Activated CD8-positive, alpha-beta memory T cell treated with anti-CD3 and anti-CD28 coated beads for 36 hours (primary cell): ENCODE data around the gene TMEM139. TPM values are rescaled to one million over a fixed set of nuclear protein-coding genes. Genes with fewer than 3 reads are reported as not detected.

Source experiments
- CTCF ChIA-PET: fragments of 350-600 bp; sonication (Branson Sonifier 250); formaldehyde crosslinking; loops from one replicate; lab custom pipeline; 2021; ENCODE audit warnings: antibody characterized with exemption; lab: Charles Lee
- POLR2A ChIA-PET: fragments of 350-600 bp; sonication (Branson Sonifier 250); formaldehyde crosslinking; loops from one replicate; lab custom pipeline; 2021; ENCODE audit warnings: antibody characterized with exemption; lab: Charles Lee
- total RNA-seq, 2 experiments: library from RNA; stranded (reverse); gene quantifications; one replicate each; pipeline ENCODE4 v1.2.3, GENCODE V29; 2021

The TMEM139 gene
- total RNA-seq, 2 experiments from 2014 or later: 0.52 to 0.80 TPM

DNA sequence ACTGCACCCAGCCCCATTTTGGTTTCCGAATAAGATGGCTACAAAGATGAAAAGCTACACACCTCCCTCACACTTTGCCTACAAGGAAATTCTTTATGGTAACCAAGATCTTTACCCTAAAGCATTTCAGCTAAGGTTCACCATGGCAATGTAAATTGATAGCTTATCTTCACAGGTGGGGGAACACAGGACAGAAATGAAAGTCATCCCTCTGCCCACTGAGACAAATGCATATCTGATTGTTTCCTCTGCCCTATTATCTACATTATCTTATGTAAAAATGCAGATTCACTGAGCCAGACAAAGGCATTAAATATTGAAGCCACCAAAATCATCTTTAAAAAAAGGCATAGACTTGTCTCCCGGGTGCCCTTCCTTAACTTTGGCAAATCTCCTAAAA is 3.2 kb upstream of the TMEM139 start:
- ChIA-PET POLR2A (no interaction called here), CTCF (interaction anchor here (0.7 to 2.7 kb wide), 2 partner anchors 41 to 136 kb away, joined by 3 to 9 read pairs; no protein-coding TSS in a partner anchor)

- CTCF ChIA-PET: interaction anchor here (0.7 kb wide), 1 partner anchor 135 kb away, joined by 3 read pairs; no protein-coding TSS in a partner anchor
- POLR2A ChIA-PET: no interaction called here
These were observed 2.6 kb upstream of the TMEM139 start for GRCh38 chr7:143282124-143282523.

DNA sequence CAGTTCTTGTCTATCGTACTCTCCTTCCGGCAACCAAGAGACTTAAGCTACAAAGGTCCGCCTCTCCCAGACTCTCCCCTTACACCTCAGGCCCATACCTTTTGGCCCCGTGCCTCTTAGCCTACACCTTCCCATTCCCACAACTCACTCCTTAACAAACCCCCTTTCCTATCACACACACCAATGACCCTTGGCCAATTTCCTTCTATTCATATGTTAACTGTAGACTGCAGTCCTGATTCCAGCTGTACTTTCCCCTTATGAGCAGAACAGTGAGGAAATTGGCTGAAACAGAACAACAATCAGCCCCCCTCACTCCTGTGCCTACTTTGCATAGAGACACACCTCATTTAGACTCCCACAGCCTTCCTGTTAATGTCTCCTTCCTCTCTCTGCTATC is 1.4 kb upstream of the TMEM139 start:
- ChIA-PET CTCF (interaction anchor here (0.5 to 1.4 kb wide), 4 partner anchors 16 to 52 kb away, joined by 3 to 4 read pairs (median 3); no protein-coding TSS in a partner anchor), POLR2A (no interaction called here)

GRCh38 chr7:143285470-143285778 is 666 bp downstream of the TMEM139 start:
- CTCF ChIA-PET: no interaction called here

DNA sequence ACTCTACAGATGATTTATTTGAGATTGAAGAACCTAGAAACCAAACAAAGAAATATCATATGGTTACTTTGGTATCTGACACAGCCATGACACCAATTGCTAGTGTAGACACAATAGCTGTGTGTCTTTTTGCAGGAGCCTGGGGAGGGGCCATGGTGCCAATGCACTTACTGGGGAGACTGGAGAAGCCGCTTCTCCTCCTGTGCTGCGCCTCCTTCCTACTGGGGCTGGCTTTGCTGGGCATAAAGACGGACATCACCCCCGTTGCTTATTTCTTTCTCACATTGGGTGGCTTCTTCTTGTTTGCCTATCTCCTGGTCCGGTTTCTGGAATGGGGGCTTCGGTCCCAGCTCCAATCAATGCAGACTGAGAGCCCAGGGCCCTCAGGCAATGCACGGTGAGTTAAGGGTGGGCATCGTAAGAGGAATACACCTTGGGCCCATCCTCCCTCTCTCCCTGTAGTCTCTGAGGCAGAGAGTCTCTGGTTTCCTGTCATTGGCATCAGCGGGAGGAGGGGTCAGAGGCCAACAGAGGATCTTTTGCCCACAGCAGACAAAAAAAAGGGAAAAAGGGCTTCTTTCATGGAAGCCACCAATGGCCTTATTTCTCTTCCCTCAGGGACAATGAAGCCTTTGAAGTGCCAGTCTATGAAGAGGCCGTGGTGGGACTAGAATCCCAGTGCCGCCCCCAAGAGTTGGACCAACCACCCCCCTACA is 1.2 kb downstream of the TMEM139 start:
- ChIA-PET POLR2A (no interaction called here), CTCF (no interaction called here)

More at GRCh38 chr7:143285470-143285778, 666 bp downstream of the TMEM139 start:
- POLR2A ChIA-PET: no interaction called here

DNA sequence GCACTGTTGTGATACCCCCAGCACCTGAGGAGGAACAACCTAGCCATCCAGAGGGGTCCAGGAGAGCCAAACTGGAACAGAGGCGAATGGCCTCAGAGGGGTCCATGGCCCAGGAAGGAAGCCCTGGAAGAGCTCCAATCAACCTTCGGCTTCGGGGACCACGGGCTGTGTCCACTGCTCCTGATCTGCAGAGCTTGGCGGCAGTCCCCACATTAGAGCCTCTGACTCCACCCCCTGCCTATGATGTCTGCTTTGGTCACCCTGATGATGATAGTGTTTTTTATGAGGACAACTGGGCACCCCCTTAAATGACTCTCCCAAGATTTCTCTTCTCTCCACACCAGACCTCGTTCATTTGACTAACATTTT is 1.7 kb downstream of the TMEM139 start:
- ChIA-PET CTCF (interaction anchor here (1.7 to 2.4 kb wide), 3 partner anchors 8 to 94 kb away, joined by 4 to 14 read pairs (median 7); no protein-coding TSS in a partner anchor), POLR2A (no interaction called here)

DNA sequence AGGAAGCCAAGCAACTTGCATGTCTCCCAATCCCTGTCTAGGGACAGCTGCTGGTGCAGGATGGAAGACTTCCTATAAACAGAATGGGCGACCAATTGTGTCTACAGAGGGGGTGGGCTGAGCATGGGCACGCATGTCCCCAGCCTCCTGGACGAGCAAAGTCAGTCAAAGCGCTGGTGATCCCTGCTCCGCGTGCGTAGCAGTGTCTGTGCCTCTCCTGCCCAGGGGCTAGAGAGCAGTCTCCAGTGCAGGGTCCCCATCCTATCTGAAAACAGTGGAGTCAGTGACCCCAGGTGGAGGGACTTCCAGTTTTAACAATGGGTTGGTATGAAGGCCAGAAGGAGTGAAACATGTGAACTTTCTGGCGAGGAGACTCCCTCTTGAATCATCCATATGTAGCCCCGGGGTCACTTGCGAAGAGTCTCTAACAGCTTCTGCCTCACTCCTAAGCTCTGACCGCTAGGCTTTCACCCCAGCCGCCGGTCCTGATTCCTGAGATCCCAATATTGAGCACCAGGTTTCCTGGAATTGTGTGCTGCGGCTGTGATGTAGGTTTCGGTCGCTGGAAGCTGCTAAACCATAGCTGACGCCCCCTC is 2.7 kb downstream of the TMEM139 start:
- POLR2A ChIA-PET: interaction anchor here (0.6 to 2.1 kb wide), 8 partner anchors 8 to 88 kb away, joined by 3 to 14 read pairs (median 4); partner anchors contain the start of gene GSTK1
- CTCF ChIA-PET: interaction anchor here (0.9 to 2.4 kb wide), 8 partner anchors 9 to 93 kb away, joined by 3 to 14 read pairs (median 3); no protein-coding TSS in a partner anchor

DNA sequence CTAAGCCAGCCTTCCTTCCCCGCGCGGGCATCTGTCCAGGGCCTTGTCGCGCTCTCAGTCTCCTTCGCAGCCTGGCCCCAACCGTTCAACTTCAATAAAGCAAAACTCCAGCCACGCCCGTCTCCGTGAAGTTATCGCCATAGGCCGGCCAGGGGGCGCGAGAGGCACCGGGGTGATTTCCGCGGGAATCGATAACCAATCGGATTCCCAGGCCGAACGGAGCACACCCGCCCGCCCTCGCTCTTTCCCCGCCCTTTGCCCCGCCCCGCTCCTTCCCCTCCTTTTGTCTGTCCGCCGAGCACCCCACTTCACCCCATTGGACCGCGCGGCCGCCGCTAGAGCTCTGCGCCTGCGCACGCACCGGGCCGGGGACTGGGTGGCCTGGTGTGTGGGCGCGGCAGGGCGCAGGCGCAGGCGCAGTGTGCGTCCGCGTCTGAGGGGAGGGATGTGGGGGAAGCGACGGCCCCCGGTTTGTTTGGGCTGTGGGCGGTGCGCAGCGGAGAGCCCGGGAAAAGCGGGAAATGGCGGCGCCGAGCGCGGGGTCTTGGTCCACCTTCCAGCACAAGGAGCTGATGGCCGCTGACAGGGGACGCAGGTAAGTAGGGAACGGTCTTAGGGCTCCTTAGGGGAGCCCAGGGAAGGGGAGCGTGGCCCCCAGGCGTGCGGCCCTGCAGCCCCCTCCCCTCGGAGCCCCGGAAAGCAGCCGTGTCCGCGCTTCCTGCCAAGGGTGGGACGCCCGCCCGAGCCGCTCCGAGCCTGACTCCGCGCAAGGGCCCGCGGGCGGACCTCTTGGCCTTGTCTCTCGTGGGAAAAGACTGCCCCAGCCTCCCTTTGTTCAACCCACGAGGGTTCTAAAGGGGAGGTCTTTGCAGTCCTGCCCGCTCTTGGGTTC is 3.4 kb downstream of the TMEM139 start, which contains the start of gene CASP2:
Gene CASP2 (plus strand): TSS at position 417 of the 892 bp plus-strand sequence. CDS start 105 bp downstream, at position 522.
- ChIA-PET POLR2A (interaction anchor here (0.6 to 2.1 kb wide), 9 partner anchors 8 to 87 kb away, joined by 3 to 14 read pairs (median 4); partner anchors contain the start of gene GSTK1), CTCF (interaction anchor here (0.6 to 2.4 kb wide), 9 partner anchors 8 to 92 kb away, joined by 3 to 14 read pairs (median 3); no protein-coding TSS in a partner anchor)

- ChIA-PET CTCF (interaction anchor here (1.1 to 2.4 kb wide), 6 partner anchors 10 to 49 kb away, joined by 3 to 14 read pairs (median 4); partner anchors contain the start of gene GSTK1), POLR2A (interaction anchor here (1.2 to 2.1 kb wide), 3 partner anchors 9 to 26 kb away, joined by 4 to 14 read pairs (median 6); partner anchors contain the start of gene GSTK1)
These were observed 4.1 kb downstream of the TMEM139 start for GRCh38 chr7:143288836-143289235.

DNA sequence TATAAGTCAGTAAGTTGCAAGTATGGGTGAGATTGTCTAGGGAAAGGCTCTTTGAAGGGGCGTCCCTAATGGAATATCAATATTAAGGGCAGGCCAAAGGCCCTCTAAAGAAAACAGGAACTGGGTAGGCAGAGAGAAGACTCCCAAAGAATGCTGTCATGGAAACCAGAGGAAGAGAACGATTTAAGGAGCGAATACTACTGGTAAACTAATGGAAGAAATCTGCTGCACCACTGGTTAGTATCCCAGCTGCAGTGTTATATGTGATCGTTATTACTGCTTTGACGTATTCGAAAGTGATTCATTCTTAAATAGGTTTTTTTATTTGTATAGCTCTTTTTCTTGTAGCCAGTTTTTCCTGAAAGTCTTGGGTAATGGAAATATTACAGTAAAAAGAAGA is 4.7 kb downstream of the TMEM139 start:
- ChIA-PET POLR2A (interaction anchor here (0.7 to 1.4 kb wide), 5 partner anchors 13 to 396 kb away, joined by 3 to 11 read pairs (median 5); no protein-coding TSS in a partner anchor), CTCF (interaction anchor here (1.0 to 2.6 kb wide), 8 partner anchors 10 to 91 kb away, joined by 3 to 12 read pairs (median 4); partner anchors contain the start of gene GSTK1)

DNA sequence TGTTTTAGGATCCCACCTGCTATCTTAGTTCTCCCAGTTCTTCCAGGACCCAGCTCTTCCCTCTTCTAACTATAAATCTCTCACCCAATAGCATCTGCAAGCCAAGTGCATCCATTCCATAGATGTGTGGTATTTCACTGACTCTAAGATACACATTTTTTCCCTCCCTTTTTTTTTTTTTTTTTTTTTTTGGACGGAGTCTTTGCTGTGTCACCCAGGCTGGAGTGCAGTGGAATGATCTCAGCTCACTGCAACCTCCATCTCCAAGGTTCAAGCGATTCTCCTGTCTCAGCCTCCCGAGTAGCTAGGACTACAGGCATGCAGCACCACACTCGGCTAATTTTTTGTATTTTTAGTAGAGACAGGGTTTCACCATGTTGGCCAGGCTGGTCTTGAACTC is 5.1 kb downstream of the TMEM139 start:
- CTCF ChIA-PET: interaction anchor here (1.0 to 2.6 kb wide), 8 partner anchors 10 to 91 kb away, joined by 3 to 12 read pairs (median 4); partner anchors contain the start of gene GSTK1
- POLR2A ChIA-PET: interaction anchor here (0.7 to 1.4 kb wide), 5 partner anchors 14 to 397 kb away, joined by 3 to 11 read pairs (median 5); no protein-coding TSS in a partner anchor

DNA sequence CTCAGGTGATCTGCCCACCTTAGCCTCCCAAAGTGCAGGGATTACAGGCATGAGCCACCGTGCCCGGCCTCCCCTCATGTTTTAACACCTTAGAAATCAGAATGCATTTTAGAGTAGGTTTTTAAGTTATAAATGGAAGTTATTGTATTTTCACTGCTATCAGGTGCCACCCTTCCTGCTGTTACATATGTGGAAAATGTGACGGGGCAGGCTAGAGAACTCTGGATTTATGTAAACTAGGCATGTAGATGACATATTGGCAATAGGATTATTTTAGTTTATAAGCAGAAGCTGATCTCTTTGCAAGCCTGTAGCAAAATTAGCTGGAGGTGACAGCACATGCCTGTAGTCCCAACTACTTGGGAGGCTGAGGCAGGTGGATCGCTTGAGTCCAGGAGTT is 5.5 kb downstream of the TMEM139 start:
- ChIA-PET POLR2A (interaction anchor here (0.9 to 1.5 kb wide), 3 partner anchors 9 to 50 kb away, joined by 3 to 9 read pairs (median 5); no protein-coding TSS in a partner anchor), CTCF (interaction anchor here (1.4 to 2.6 kb wide), 4 partner anchors 9 to 90 kb away, joined by 3 to 12 read pairs (median 6); no protein-coding TSS in a partner anchor)

GRCh38 chr7:143292876-143293275 is 8.1 kb downstream of the TMEM139 start:
- ChIA-PET CTCF (interaction anchor here (0.7 to 2.7 kb wide), 5 partner anchors 13 to 87 kb away, joined by 3 to 14 read pairs (median 5); no protein-coding TSS in a partner anchor), POLR2A (no interaction called here)

GRCh38 chr7:143295870-143296269 is 11.1 kb downstream of the TMEM139 start:
- POLR2A ChIA-PET: interaction anchor here (0.9 kb wide), 1 partner anchor 14 kb away, joined by 6 read pairs; no protein-coding TSS in a partner anchor
- CTCF ChIA-PET: interaction anchor here (0.9 to 1.6 kb wide), 5 partner anchors 8 to 84 kb away, joined by 3 to 5 read pairs (median 3); no protein-coding TSS in a partner anchor

DNA sequence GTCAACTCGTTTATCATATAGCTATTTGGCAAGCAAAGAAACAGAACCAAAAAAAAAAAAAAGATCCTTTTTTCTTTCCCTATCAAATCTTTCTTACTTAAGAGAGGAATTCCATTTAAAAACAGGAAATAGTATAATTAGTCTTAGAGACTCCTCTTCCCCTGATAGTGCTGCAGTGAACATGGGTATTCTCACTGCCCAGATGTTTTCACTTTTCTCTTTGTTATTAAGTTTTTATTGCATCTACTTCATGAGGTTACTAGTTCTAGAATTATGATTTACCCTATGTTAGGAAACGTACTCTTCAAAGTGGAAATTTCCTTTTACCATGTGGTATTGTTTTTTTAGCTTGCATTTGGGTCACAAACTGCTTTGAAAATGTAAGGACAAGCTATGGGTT is 11.9 kb downstream of the TMEM139 start:
- POLR2A ChIA-PET: interaction anchor here (0.9 kb wide), 1 partner anchor 13 kb away, joined by 6 read pairs; no protein-coding TSS in a partner anchor
- CTCF ChIA-PET: interaction anchor here (0.8 to 1.6 kb wide), 3 partner anchors 9 to 56 kb away, joined by 3 to 5 read pairs (median 3); no protein-coding TSS in a partner anchor

DNA sequence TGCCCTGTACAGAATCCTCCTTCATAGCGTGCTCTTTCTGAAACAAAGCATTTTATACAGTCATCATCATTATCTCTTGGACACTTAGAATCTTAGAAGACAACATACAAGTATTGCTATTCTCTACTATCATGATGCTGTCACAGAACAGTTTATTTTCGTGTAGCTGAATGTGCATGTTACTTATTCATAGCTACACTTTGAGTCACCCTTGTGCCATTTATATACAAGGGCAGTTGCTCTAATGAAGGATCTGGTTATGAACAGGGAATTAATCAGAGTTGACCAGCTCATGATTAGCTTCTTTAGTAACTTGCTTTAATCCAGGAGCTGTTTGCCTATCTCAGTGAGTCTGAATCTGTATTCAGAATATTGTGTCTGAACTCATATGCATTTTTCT is 14.6 kb downstream of the TMEM139 start:
- CTCF ChIA-PET: interaction anchor here (0.6 to 4.3 kb wide), 9 partner anchors 9 to 84 kb away, joined by 3 to 28 read pairs (median 7); partner anchors contain the start of gene GSTK1
- POLR2A ChIA-PET: interaction anchor here (0.8 to 1.7 kb wide), 3 partner anchors 8 to 59 kb away, joined by 3 to 9 read pairs (median 6); no protein-coding TSS in a partner anchor

GRCh38 chr7:143299840-143300239 is 15.1 kb downstream of the TMEM139 start:
- CTCF ChIA-PET: interaction anchor here (0.6 to 4.3 kb wide), 9 partner anchors 9 to 84 kb away, joined by 3 to 28 read pairs (median 7); partner anchors contain the start of gene GSTK1
- POLR2A ChIA-PET: interaction anchor here (0.8 to 1.7 kb wide), 3 partner anchors 9 to 59 kb away, joined by 3 to 9 read pairs (median 6); no protein-coding TSS in a partner anchor
